SK-N-SH (cell line): ENCODE measurements around the gene AP3D1.

Experiments used
- CTCF ChIP-seq: fragments of 200-600 bp; sonication (generic); IDR thresholded peaks from 2 replicates; pipeline ENCODE4 v1.6.1; 2017; ENCODE audit warnings: antibody characterized with exemption, mild to moderate bottlenecking, moderate library complexity
- EZH2phosphoT487 ChIP-seq: fragments of 200-600 bp; sonication (generic); IDR thresholded peaks from 2 replicates; pipeline ENCODE4 v1.6.1; 2017; ENCODE audit warnings: low read depth, mixed run types, mild to moderate bottlenecking, antibody characterized with exemption, moderate library complexity, borderline replicate concordance
- IRF3 ChIP-seq: fragments of 150-350 bp; IDR thresholded peaks from 2 replicates; pipeline ENCODE4 v1.6.1; 2016; ENCODE audit warnings: mild to moderate bottlenecking, low read depth, low read length
- MAX ChIP-seq: IDR thresholded peaks from 2 replicates; pipeline ENCODE4 v1.4.0; 2012; ENCODE audit warnings: low read depth
- MXI1 ChIP-seq: IDR thresholded peaks from 2 replicates; pipeline ENCODE4 v1.6.1; 2012; ENCODE audit warnings: mild to moderate bottlenecking, low read depth, low read length, improper control_type of control experiment
- NFIC ChIP-seq: IDR thresholded peaks from 2 replicates; pipeline ENCODE4 v1.4.0; 2012; ENCODE audit warnings: borderline replicate concordance
- PBX3 ChIP-seq: IDR thresholded peaks from 2 replicates; pipeline ENCODE4; 2012
- RAD21 ChIP-seq: IDR thresholded peaks from 2 replicates; pipeline ENCODE4 v1.6.1; 2012; ENCODE audit warnings: mild to moderate bottlenecking, low read length
- REST ChIP-seq: IDR thresholded peaks from 2 replicates; pipeline ENCODE4 v1.6.1; 2012; ENCODE audit warnings: mild to moderate bottlenecking, low read depth, low read length, moderate library complexity

- no peak for TF ChIP-seq CTCF
- no peak for TF ChIP-seq RAD21
- no peak for TF ChIP-seq NFIC
- no peak for TF ChIP-seq MAX
- no peak for TF ChIP-seq EZH2phosphoT487
- TF ChIP-seq MXI1, result no peak
- TF ChIP-seq REST, result no peak
- TF ChIP-seq PBX3, result no peak
- no peak for TF ChIP-seq IRF3
Observed at GRCh38 chr19:2189880-2190279, 38.5 kb upstream of the AP3D1 start.
